H1 (cell line): ENCODE measurements around the gene DYTN. TPM values are rescaled to one million over a fixed set of nuclear protein-coding genes. Genes with fewer than 3 reads are reported as not detected.

Source experiments
- CTCF ChIA-PET: fragments of 300-600 bp; sonication (Branson Sonifier 250); formaldehyde crosslinking; loops from one replicate; lab custom pipeline; 2021; ENCODE audit not compliant: partially characterized antibody; lab: Charles Lee
- POLR2A ChIA-PET: fragments of 300-600 bp; sonication (Branson Sonifier 250); formaldehyde crosslinking; loops from one replicate; lab custom pipeline; 2021; ENCODE audit warnings: inconsistent platforms; ENCODE audit not compliant: partially characterized antibody; lab: Charles Lee
- DNase-seq, 2 experiments: peaks; one replicate each; pipeline versions ENCODE4 v3.0.0 to v3.0.0-alpha.2; 2010 to 2022; ENCODE audit warnings: low spot score in 2 of 2, low read depth in 1 of 2, mixed read lengths in 1 of 2
- FAIRE-seq: peaks from 2 replicates; lab custom pipeline; 2011; peaks lifted over from hg19 to GRCh38; lab: Jason Lieb, UNC
- H2AFZ ChIP-seq: 2 replicates; pipeline ENCODE4 v1.8.1; 2012; ENCODE audit warnings: low read length, inconsistent platforms
- H2AK5ac ChIP-seq: 2 replicates; pipeline ENCODE4 v1.6.1; 2013; ENCODE audit warnings: low read depth, low read length
- H2BK120ac ChIP-seq: replicated peaks from 2 replicates; pipeline ENCODE3; 2013; ENCODE audit warnings: low read depth, low read length, inconsistent platforms
- H2BK12ac ChIP-seq: 2 replicates; pipeline ENCODE4 v1.6.1; 2013; ENCODE audit warnings: low read depth, low read length
- H2BK15ac ChIP-seq: 2 replicates; pipeline ENCODE4 v1.6.1; 2013; ENCODE audit warnings: low read length
- H2BK20ac ChIP-seq: 2 replicates; pipeline ENCODE4 v1.6.1; 2013; ENCODE audit warnings: low read length
- H2BK5ac ChIP-seq: 2 replicates; pipeline ENCODE4 v1.6.1; 2013; ENCODE audit warnings: low read depth, low read length
- H3K14ac ChIP-seq: 2 replicates; pipeline ENCODE4 v1.6.1; 2013; ENCODE audit warnings: inconsistent platforms; ENCODE audit not compliant: insufficient read length
- H3K18ac ChIP-seq: 2 replicates; pipeline ENCODE4 v1.6.1; 2013; ENCODE audit warnings: low read length; ENCODE audit errors: extremely low read depth
- H3K23ac ChIP-seq: 2 replicates; pipeline ENCODE4 v1.6.1; 2013; ENCODE audit warnings: inconsistent platforms; ENCODE audit not compliant: insufficient read length
- H3K23me2 ChIP-seq: 2 replicates; pipeline ENCODE4 v1.6.1; 2013; ENCODE audit warnings: low read depth, low read length
- H3K27ac ChIP-seq: 2 replicates; pipeline ENCODE4 v1.6.1; 2011; ENCODE audit warnings: low read depth, low read length, inconsistent platforms
- H3K27me3 ChIP-seq, 4 experiments: replicated peaks in 1 of 4; 1 replicate in 1 of 4; 2 replicates in 3 of 4; pipeline versions ENCODE4 v1.6.1 to v1.8.1; 2011 to 2013; ENCODE audit warnings: low read length in 3 of 4, mild to moderate bottlenecking in 3 of 4, inconsistent platforms in 2 of 4, mixed read lengths in 2 of 4, moderate library complexity in 1 of 4; ENCODE audit not compliant: control insufficient read depth in 3 of 4, insufficient read depth in 3 of 4; ENCODE audit errors: extremely low read depth in 1 of 4
- H3K36me3 ChIP-seq, 4 experiments: 2 replicates each; pipeline versions ENCODE4 v1.6.1 to v1.8.1; 2011 to 2013; ENCODE audit warnings: mild to moderate bottlenecking in 4 of 4, low read length in 3 of 4, moderate library complexity in 2 of 4, control low read depth in 1 of 4, inconsistent platforms in 1 of 4; ENCODE audit not compliant: insufficient read depth in 4 of 4, control insufficient read depth in 2 of 4
- H3K4ac ChIP-seq: replicated peaks from 2 replicates; pipeline ENCODE3; 2013; ENCODE audit warnings: low read length, low read depth, mixed read lengths, inconsistent platforms; ENCODE audit not compliant: insufficient read length
- H3K4me1 ChIP-seq, 4 experiments: replicated peaks in 1 of 4; 1 replicate in 1 of 4; 2 replicates in 3 of 4; pipeline versions ENCODE4 v1.6.1 to v1.8.1; 2011 to 2013; ENCODE audit warnings: low read length in 3 of 4, inconsistent platforms in 2 of 4, mixed read lengths in 1 of 4; ENCODE audit not compliant: insufficient read depth in 4 of 4, control insufficient read depth in 3 of 4
- H3K4me2 ChIP-seq, 2 experiments: 2 replicates each; pipeline versions ENCODE4 v1.6.1 to v1.8.1; 2011 to 2013; ENCODE audit warnings: low read depth in 2 of 2, low read length in 2 of 2, control low read depth in 1 of 2, inconsistent platforms in 1 of 2, mild to moderate bottlenecking in 1 of 2; ENCODE audit not compliant: insufficient read depth in 1 of 2
- H3K4me3 ChIP-seq, 4 experiments: fragments of 200-600, 300-600 bp in 1 of 4; sonication (generic), shearing (Covaris generic), sonication (Bioruptor Twin) in 1 of 4; 2 replicates each; pipeline versions ENCODE4 v1.5.1 to v1.8.1; 2011 to 2016; ENCODE audit warnings: low read length in 4 of 4, low read depth in 3 of 4, control low read depth in 2 of 4, inconsistent platforms in 2 of 4, mild to moderate bottlenecking in 2 of 4, mixed read lengths in 1 of 4, moderate library complexity in 1 of 4; ENCODE audit not compliant: insufficient read depth in 2 of 4; ENCODE audit errors: extremely low read depth in 1 of 4
- H3K56ac ChIP-seq: replicated peaks from 2 replicates; pipeline ENCODE3; 2013; ENCODE audit warnings: low read depth, mild to moderate bottlenecking, mixed read lengths, low read length, inconsistent platforms; ENCODE audit not compliant: insufficient read length
- H3K79me1 ChIP-seq: 2 replicates; pipeline ENCODE4 v1.6.1; 2013; ENCODE audit warnings: low read depth, low read length, control low read depth
- H3K79me2 ChIP-seq, 2 experiments: 2 replicates each; pipeline versions ENCODE4 v1.6.1 to v1.8.1; 2012 to 2013; ENCODE audit warnings: low read length in 2 of 2, mild to moderate bottlenecking in 2 of 2, inconsistent platforms in 1 of 2; ENCODE audit not compliant: insufficient read depth in 2 of 2, control insufficient read depth in 1 of 2
- H3K9ac ChIP-seq, 4 experiments: replicated peaks in 1 of 4; 1 replicate in 1 of 4; 2 replicates in 3 of 4; pipeline versions ENCODE4 v1.6.1 to v1.8.1; 2011 to 2013; ENCODE audit warnings: low read depth in 3 of 4, low read length in 3 of 4, control low read depth in 2 of 4, mild to moderate bottlenecking in 2 of 4, moderate library complexity in 2 of 4, inconsistent platforms in 1 of 4; ENCODE audit errors: extremely low read depth in 1 of 4
- H3K9me3 ChIP-seq, 2 experiments: 2 replicates each; pipeline versions ENCODE4 v1.6.1 to v1.8.1; 2012 to 2013; ENCODE audit warnings: mild to moderate bottlenecking in 2 of 2, moderate library complexity in 2 of 2, control low read depth in 1 of 2, inconsistent platforms in 1 of 2, low read depth in 1 of 2, low read length in 1 of 2, mixed read lengths in 1 of 2; ENCODE audit not compliant: insufficient read depth in 2 of 2
- H4K20me1 ChIP-seq, 2 experiments: replicated peaks in 1 of 2; 2 replicates each; pipeline versions ENCODE3 to v1.8.1; 2011 to 2013; ENCODE audit warnings: inconsistent platforms in 2 of 2, low read length in 2 of 2, mild to moderate bottlenecking in 1 of 2; ENCODE audit not compliant: insufficient read depth in 2 of 2, control insufficient read depth in 1 of 2
- H4K5ac ChIP-seq: 2 replicates; pipeline ENCODE4 v1.6.1; 2013; ENCODE audit warnings: low read length, low read depth, mixed read lengths, inconsistent platforms; ENCODE audit not compliant: insufficient read length
- H4K8ac ChIP-seq: 2 replicates; pipeline ENCODE4 v1.8.0; 2013; ENCODE audit warnings: mild to moderate bottlenecking, moderate library complexity, low read length, inconsistent platforms; ENCODE audit not compliant: insufficient read depth; ENCODE audit errors: extremely low read depth
- H4K91ac ChIP-seq: replicated peaks from 2 replicates; pipeline ENCODE3; 2013; ENCODE audit warnings: low read length, mixed read lengths, inconsistent platforms; ENCODE audit not compliant: insufficient read length
- ATF2 ChIP-seq: IDR thresholded peaks from 2 replicates; pipeline ENCODE4 v1.6.1; 2012; ENCODE audit warnings: low read length, inconsistent platforms
- CBX8 ChIP-seq: fragments of 300-800, 300-1000 bp; sonication (generic); IDR thresholded peaks from 2 replicates; pipeline ENCODE4 v1.7.1; 2016; ENCODE audit warnings: low read depth, low read length, borderline replicate concordance
- EP300 ChIP-seq, 2 experiments: IDR thresholded peaks; 1 replicate in 1 of 2; 2 replicates in 1 of 2; pipeline ENCODE4 v1.6.1; 2011 to 2012; ENCODE audit warnings: low read depth in 2 of 2, low read length in 2 of 2, mild to moderate bottlenecking in 2 of 2, borderline replicate concordance in 1 of 2, inconsistent platforms in 1 of 2, moderate library complexity in 1 of 2
- SIX5 ChIP-seq: IDR thresholded peaks from 2 replicates; pipeline ENCODE4 v1.6.1; 2011; ENCODE audit warnings: mild to moderate bottlenecking, low read depth, low read length
- WGBS, 2 experiments: shearing (Covaris generic) in 1 of 2; methylation state at CpG; one replicate each; pipeline versions ENCODE4 v1.1.6 to v1.1.7; 2013 to 2015; ENCODE audit warnings: low lambda C conversion rate in 2 of 2, mixed read lengths in 2 of 2, inconsistent platforms in 1 of 2, low coverage in 1 of 2, missing lambda C conversion rate in 1 of 2; ENCODE audit not compliant: insufficient replicate concordance in 2 of 2, insufficient coverage in 1 of 2, insufficient read length in 1 of 2; ENCODE audit errors: extremely low coverage in 1 of 2, missing lambda C conversion rate in 1 of 2; 5-methylcytosine and 5-hydroxymethylcytosine counted together
- polyA plus RNA-seq, 7 experiments: library from polyadenylated mRNA; depleted of rRNA in 3 of 7; stranded (reverse) in 5 of 7; unstranded in 2 of 7; fragments of >200 nt in 5 of 7; fragments of 200-250 nt in 2 of 7; gene quantifications; 1 replicate in 5 of 7; 2 replicates in 1 of 7; 4 replicates in 1 of 7; pipeline versions ENCODE4 v1.2.1 to v1.2.3, GENCODE V29; 2011 to 2013; ENCODE audit warnings: missing spikeins in 2 of 7, mixed read lengths in 2 of 7
- total RNA-seq: library from RNA; stranded (reverse); fragmentation: NEBNext Ultra II Directional; extraction: Animal tissue kit (Norgen Biotek cat#: 25700); gene quantifications from 2 replicates; pipeline ENCODE4 v1.2.1, GENCODE V29; 2021

Gene DYTN
- total and polyA plus RNA-seq, 2 of the 8 experiments (the other 6 are each of a cell fraction or from before 2014, with no cell fraction given): not detected

GRCh38 chr2:206733341-206733740 lies 15.1 kb upstream of the DYTN start:
- H3K4ac ChIP-seq: no peak overlapping the region
- DNase-seq (no peak), FAIRE-seq (no peak)
- no peak overlapping the region for H2BK15ac ChIP-seq
- no peak overlapping the region for H3K23ac ChIP-seq
- TF ChIP-seq ATF2: no peak
- TF ChIP-seq CBX8: no peak
- no peak for TF ChIP-seq EP300 (IDR thresholded peaks at IDR 0.05; ENCODE audit: borderline replicate concordance in 1 of 2, low read depth in 2 of 2, low read length in 2 of 2)
- no peak for TF ChIP-seq SIX5
- no peak overlapping the region for H3K14ac ChIP-seq
- H3K79me2 ChIP-seq: no peaks in the 10 kb centered on the region
- no peak overlapping the region for H2AFZ ChIP-seq
- H2BK120ac ChIP-seq: no peak overlapping the region
- H2BK20ac ChIP-seq: no peak overlapping the region
- ChIA-PET CTCF (interaction anchor here (0.8 to 1.4 kb wide), 3 partner anchors 15 to 68 kb away, joined by 3 to 4 read pairs (median 4); partner anchors contain the start of gene DYTN), POLR2A (no interaction called here)
- H3K4me1 ChIP-seq: no peaks in the 10 kb centered on the region
- H3K36me3 ChIP-seq: no peaks in the 10 kb centered on the region
- H3K9me3 ChIP-seq: no peaks in the 10 kb centered on the region
- no peak overlapping the region for H4K91ac ChIP-seq
- H2BK12ac ChIP-seq: no peak overlapping the region
- H3K4me2 ChIP-seq: no peak overlapping the region
- H3K27ac ChIP-seq: no peak overlapping the region
- H3K56ac ChIP-seq: no peak overlapping the region
- no peak overlapping the region for H4K8ac ChIP-seq
- H4K20me1 ChIP-seq: no peaks in the 10 kb centered on the region
- 84% methylated on average over 2 of the region's 2 CpGs; no CpG with 5 or more reads in 1 of the 2 experiments for WGBS, 2 experiments
- no peaks in the 10 kb centered on the region for H3K79me1 ChIP-seq
- H3K18ac ChIP-seq: no peak overlapping the region
- no peak overlapping the region for H3K4me3 ChIP-seq
- no peak overlapping the region for H4K5ac ChIP-seq
- no peak overlapping the region for H2AK5ac ChIP-seq
- no peak overlapping the region for H2BK5ac ChIP-seq
- H3K9ac ChIP-seq: no peak overlapping the region
- H3K23me2 ChIP-seq: no peaks in the 10 kb centered on the region
- no peaks in the 10 kb centered on the region for H3K27me3 ChIP-seq
